KMS-11 (cell line): ENCODE measurements around the gene ASB2.

Experiments used
- H2AFZ ChIP-seq: fragments of 200-600 bp; sonication (generic); 2 replicates; pipeline ENCODE4 v1.6.1; 2016; ENCODE audit warnings: antibody characterized with exemption, mixed run types, low read depth
- H3K27ac ChIP-seq: fragments of 200-600 bp; sonication (generic); 2 replicates; pipeline ENCODE4 v1.6.1; 2016; ENCODE audit warnings: mild to moderate bottlenecking, mixed run types
- H3K27me3 ChIP-seq: fragments of 200-600 bp; sonication (generic); 2 replicates; pipeline ENCODE4 v1.6.1; 2017; ENCODE audit warnings: mild to moderate bottlenecking, low read depth, mixed run types, moderate library complexity; ENCODE audit not compliant: insufficient read depth
- H3K36me3 ChIP-seq: fragments of 200-600 bp; sonication (generic); 2 replicates; pipeline ENCODE4 v1.6.1; 2017; ENCODE audit warnings: mild to moderate bottlenecking, mixed run types; ENCODE audit not compliant: insufficient read depth
- H3K4me1 ChIP-seq: fragments of 200-600 bp; sonication (generic); 2 replicates; pipeline ENCODE4 v1.6.1; 2016; ENCODE audit warnings: mild to moderate bottlenecking, low read depth, mixed run types; ENCODE audit not compliant: poor library complexity, severe bottlenecking
- H3K4me2 ChIP-seq: fragments of 200-600 bp; sonication (generic); 2 replicates; pipeline ENCODE4 v1.7.0; 2016; ENCODE audit warnings: mild to moderate bottlenecking, mixed run types
- H3K4me3 ChIP-seq: fragments of 200-600 bp; sonication (generic); IDR thresholded peaks from 2 replicates; pipeline ENCODE4 v1.6.1; 2017; ENCODE audit warnings: low read depth, low read length, mixed read lengths; ENCODE audit not compliant: insufficient read depth
- H3K79me2 ChIP-seq: fragments of 200-600 bp; sonication (generic); 2 replicates; pipeline ENCODE4 v1.6.1; 2016; ENCODE audit warnings: low read depth, mixed run types; ENCODE audit not compliant: insufficient read depth
- H3K9ac ChIP-seq: fragments of 200-600 bp; sonication (generic); 2 replicates; pipeline ENCODE4 v1.6.1; 2016; ENCODE audit warnings: mild to moderate bottlenecking, mixed run types
- H4K20me1 ChIP-seq: fragments of 200-600 bp; sonication (generic); 2 replicates; pipeline ENCODE4 v1.6.1; 2016; ENCODE audit warnings: mild to moderate bottlenecking, mixed run types; ENCODE audit not compliant: insufficient read depth
- TF ChIP-seq, protein P1 (sequence below): fragments of 200-600 bp; sonication (generic); conservative IDR thresholded peaks from 2 replicates; pipeline ENCODE4 v1.6.1; 2017; ENCODE audit warnings: low read depth, mild to moderate bottlenecking, antibody characterized with exemption, low read length, moderate library complexity, mixed read lengths

Gene ASB2

DNA sequence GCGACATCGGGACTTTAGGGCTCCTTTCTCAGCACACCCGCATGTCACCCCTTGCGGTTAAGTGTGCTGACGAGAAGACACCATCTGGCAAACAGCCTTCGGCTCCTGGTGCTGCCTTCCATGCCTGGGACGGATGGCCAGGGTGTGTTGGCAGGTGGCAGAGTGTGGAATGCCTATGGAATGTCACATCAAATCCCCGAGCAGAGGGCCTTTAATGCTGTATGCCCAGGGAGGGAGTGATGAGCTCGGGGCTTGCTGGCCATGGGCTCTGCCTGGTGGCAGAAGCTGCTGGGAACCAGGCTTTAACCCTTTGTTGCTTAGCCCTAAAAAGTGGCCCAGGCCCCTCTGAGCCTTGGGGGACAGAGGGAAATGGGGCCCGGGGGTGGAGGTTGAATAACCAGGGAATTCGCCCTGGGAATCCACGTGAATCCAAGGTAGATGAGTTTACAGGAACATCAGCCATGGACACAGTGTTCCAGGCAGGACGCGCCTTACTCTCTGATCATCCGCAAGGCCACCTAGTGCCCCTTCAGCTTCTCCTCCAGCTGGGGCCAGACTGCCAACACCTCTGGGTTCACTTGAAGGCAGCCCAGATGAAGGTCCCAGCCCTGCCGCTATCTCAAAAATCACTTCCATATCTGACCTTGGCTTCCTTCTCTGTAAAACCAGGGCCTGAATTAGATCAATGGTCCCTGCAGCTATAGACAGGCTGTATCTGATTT lies 31.9 kb downstream of the ASB2 start:
- Histone ChIP-seq H3K4me2 (no peak overlapping the region), H2AFZ (no peak overlapping the region), H3K27me3 (no peaks in the 10 kb centered on the region), H3K9ac (no peak overlapping the region), H3K36me3 (no peaks in the 10 kb centered on the region), H3K27ac (no peak overlapping the region), H3K79me2 (no peaks in the 10 kb centered on the region), H3K4me1 (peaks cover 3% of the 10 kb centered on the region), H3K4me3 (no peak overlapping the region), H4K20me1 (no peaks in the 10 kb centered on the region)
- TF ChIP-seq, protein P1, sequence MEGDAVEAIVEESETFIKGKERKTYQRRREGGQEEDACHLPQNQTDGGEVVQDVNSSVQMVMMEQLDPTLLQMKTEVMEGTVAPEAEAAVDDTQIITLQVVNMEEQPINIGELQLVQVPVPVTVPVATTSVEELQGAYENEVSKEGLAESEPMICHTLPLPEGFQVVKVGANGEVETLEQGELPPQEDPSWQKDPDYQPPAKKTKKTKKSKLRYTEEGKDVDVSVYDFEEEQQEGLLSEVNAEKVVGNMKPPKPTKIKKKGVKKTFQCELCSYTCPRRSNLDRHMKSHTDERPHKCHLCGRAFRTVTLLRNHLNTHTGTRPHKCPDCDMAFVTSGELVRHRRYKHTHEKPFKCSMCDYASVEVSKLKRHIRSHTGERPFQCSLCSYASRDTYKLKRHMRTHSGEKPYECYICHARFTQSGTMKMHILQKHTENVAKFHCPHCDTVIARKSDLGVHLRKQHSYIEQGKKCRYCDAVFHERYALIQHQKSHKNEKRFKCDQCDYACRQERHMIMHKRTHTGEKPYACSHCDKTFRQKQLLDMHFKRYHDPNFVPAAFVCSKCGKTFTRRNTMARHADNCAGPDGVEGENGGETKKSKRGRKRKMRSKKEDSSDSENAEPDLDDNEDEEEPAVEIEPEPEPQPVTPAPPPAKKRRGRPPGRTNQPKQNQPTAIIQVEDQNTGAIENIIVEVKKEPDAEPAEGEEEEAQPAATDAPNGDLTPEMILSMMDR, result no peak

DNA sequence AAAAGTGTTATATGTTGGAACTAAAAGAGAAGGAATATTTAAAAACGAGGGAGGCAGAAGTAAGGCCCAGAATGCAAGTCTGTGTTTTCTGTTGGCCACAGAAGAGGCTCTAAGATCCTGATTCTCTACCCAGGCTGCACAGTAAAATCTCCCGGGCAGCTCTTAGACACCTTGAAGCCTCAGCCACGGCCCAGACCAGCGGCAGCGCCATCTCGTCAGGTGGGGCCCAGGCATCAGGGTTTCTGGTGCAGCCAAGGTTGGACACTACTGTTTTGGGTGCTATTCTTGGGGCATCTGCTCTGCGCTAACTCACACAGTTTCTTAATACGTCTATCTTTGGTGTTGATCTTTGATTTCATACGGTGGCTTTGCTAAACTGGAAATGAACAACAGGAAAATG lies 32.4 kb downstream of the ASB2 start:
- TF ChIP-seq, protein P1, result no peak
- H3K4me2 ChIP-seq, result no peak overlapping the region
- no peak overlapping the region for H2AFZ ChIP-seq
- no peak overlapping the region for H3K27ac ChIP-seq
- H3K79me2 ChIP-seq, result no peaks in the 10 kb centered on the region
- H3K4me1 ChIP-seq, result peaks cover 3% of the 10 kb centered on the region
- H3K36me3 ChIP-seq, result no peaks in the 10 kb centered on the region
- H4K20me1 ChIP-seq, result no peaks in the 10 kb centered on the region
- H3K9ac ChIP-seq, result no peak overlapping the region
- H3K4me3 ChIP-seq, result no peak overlapping the region
- H3K27me3 ChIP-seq, result no peaks in the 10 kb centered on the region

DNA sequence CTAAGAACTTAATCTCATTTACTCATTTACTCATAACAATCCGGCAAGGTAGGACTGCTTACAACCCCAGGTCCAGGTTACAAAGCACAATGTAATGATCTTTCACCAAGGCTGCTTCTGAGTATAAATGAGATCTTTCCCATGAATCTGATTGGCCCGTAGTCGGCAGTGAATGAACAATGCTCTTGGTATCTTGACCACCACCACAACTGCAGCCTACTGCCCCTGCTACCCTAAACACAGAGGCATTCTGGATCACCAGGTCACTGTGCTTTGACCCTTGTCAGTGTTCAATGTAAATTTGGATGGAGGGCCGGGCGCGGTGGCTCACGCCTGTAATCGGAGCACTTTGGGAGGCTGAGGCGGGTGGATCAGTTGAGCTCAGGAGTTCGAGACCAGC lies 33.3 kb downstream of the ASB2 start:
- Histone ChIP-seq H3K27me3 (no peaks in the 10 kb centered on the region), H3K9ac (no peak overlapping the region), H3K4me2 (no peak overlapping the region), H2AFZ (no peak overlapping the region), H3K27ac (no peak overlapping the region), H3K4me1 (peaks cover 3% of the 10 kb centered on the region), H4K20me1 (no peaks in the 10 kb centered on the region), H3K36me3 (no peaks in the 10 kb centered on the region), H3K4me3 (no peak overlapping the region), H3K79me2 (no peaks in the 10 kb centered on the region)
- TF ChIP-seq, protein P1, result no peak

DNA sequence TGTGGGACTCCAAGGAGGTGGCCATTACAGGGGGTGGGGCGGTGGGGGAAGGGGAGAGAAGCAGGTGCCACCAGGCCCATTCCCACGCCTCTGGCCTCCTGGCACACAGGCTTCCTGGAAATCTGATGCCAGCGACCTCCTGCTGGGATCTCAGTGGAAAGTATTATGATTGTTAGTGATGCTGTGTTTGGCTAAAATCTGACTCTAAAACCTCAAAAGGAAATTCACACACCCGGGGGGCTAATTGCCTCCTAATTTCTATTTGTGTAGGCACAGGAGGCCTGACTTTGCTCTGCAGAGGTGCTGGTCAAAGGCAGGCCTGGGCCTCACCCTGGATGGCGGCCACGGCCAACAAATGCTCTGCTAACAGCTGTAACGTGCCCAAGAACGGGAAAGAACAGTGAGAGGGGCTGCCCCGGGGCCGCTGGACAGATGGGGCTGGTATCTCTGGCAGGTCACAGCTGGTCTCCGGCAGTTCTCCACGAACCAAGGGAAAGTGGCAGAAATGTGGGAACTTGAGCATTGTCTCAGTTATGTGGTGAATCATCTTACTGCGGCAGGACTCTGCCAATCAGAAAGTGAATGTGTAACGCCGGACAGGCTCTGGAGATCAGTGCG lies 35.0 kb downstream of the ASB2 start:
- Histone ChIP-seq H3K9ac (no peak overlapping the region), H3K27ac (no peak overlapping the region), H4K20me1 (no peaks in the 10 kb centered on the region), H3K36me3 (no peaks in the 10 kb centered on the region), H3K4me3 (no peak overlapping the region), H3K4me2 (no peak overlapping the region), H2AFZ (no peak overlapping the region), H3K79me2 (no peaks in the 10 kb centered on the region), H3K27me3 (no peaks in the 10 kb centered on the region), H3K4me1 (peaks cover 6% of the 10 kb centered on the region)
- TF ChIP-seq, protein P1, result no peak
